ENCODE results near the gene KDSR. TPM values are rescaled to one million over a fixed set of nuclear protein-coding genes. Genes with fewer than 3 reads are reported as not detected.
A peak's percentile ranks its signal among the peaks of the same experiment; 100 is the strongest.

The KDSR gene
- total and polyA plus RNA-seq, 8 donors = 6.4 to 199 (median 11.6) TPM

GRCh38 chr18:63346031-63346430 is 21.0 kb downstream of the KDSR start:
- TF ChIP-seq POLR2A (IDR thresholded peaks at IDR 0.05) (no peak), POLR2AphosphoS5 (IDR thresholded peaks at IDR 0.05) (no peak), EP300 (IDR thresholded peaks at IDR 0.05) (no peak)
- TF ChIP-seq, protein P1, sequence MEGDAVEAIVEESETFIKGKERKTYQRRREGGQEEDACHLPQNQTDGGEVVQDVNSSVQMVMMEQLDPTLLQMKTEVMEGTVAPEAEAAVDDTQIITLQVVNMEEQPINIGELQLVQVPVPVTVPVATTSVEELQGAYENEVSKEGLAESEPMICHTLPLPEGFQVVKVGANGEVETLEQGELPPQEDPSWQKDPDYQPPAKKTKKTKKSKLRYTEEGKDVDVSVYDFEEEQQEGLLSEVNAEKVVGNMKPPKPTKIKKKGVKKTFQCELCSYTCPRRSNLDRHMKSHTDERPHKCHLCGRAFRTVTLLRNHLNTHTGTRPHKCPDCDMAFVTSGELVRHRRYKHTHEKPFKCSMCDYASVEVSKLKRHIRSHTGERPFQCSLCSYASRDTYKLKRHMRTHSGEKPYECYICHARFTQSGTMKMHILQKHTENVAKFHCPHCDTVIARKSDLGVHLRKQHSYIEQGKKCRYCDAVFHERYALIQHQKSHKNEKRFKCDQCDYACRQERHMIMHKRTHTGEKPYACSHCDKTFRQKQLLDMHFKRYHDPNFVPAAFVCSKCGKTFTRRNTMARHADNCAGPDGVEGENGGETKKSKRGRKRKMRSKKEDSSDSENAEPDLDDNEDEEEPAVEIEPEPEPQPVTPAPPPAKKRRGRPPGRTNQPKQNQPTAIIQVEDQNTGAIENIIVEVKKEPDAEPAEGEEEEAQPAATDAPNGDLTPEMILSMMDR (IDR thresholded peaks at IDR 0.05) = no peak
- Histone ChIP-seq H3K9me3 (no peaks in the 10 kb centered on the region), H3K27ac (no peak overlapping the region), H3K27me3 (no peaks in the 10 kb centered on the region), H3K36me3 (peaks cover 54 to 100% (median 98%) of the 10 kb centered on the region in 4 donors), H3K4me3 (no peak overlapping the region), H3K4me1 (peaks cover 0 to 22% (median 13%) of the 10 kb centered on the region in 4 donors)
- 65 to 81% (median 66%) methylated on average over 7 of the region's 7 CpGs for WGBS, 5 donors
- intact Hi-C loops (cut with DNase I; ENCODE audit: low total_unique reads) = no loop called here
- no peak for DNase-seq

- Histone ChIP-seq H3K27ac (no peak overlapping the region), H3K4me1 (peaks cover 0 to 22% (median 13%) of the 10 kb centered on the region in 4 donors), H3K4me3 (no peak overlapping the region), H3K27me3 (no peaks in the 10 kb centered on the region), H3K36me3 (peaks cover 52 to 100% (median 97%) of the 10 kb centered on the region in 4 donors), H3K9me3 (no peaks in the 10 kb centered on the region)
- TF ChIP-seq POLR2A (IDR thresholded peaks at IDR 0.05) = no peak
- TF ChIP-seq, protein P1 (IDR thresholded peaks at IDR 0.05) = no peak
- DNase-seq = no peak
- 44 to 70% (median 58%) methylated on average over 2 of the region's 2 CpGs for WGBS, 5 donors
- intact Hi-C loops (cut with DNase I; ENCODE audit: low total_unique reads) = no loop called here
Measured at GRCh38 chr18:63344918-63345317, 22.1 kb downstream of the KDSR start.

- WGBS, 5 donors = 68 to 84% (median 75%) methylated on average over 5 of the region's 5 CpGs
- Histone ChIP-seq H3K27me3 (no peaks in the 10 kb centered on the region), H3K9me3 (no peaks in the 10 kb centered on the region), H3K27ac (no peak overlapping the region), H3K36me3 (peaks cover 46 to 98% (median 92%) of the 10 kb centered on the region in 4 donors), H3K4me3 (no peak overlapping the region), H3K4me1 (peaks cover 0 to 22% (median 13%) of the 10 kb centered on the region in 4 donors)
- intact Hi-C loops (cut with DNase I; ENCODE audit: low total_unique reads) = no loop called here
- TF ChIP-seq EP300 (IDR thresholded peaks at IDR 0.05) (no peak), POLR2A (IDR thresholded peaks at IDR 0.05) (no peak), POLR2AphosphoS5 (IDR thresholded peaks at IDR 0.05) (no peak)
- TF ChIP-seq, protein P1 (IDR thresholded peaks at IDR 0.05) = no peak
- no peak for DNase-seq
Measured at GRCh38 chr18:63344263-63344662, 22.7 kb downstream of the KDSR start.

DNA sequence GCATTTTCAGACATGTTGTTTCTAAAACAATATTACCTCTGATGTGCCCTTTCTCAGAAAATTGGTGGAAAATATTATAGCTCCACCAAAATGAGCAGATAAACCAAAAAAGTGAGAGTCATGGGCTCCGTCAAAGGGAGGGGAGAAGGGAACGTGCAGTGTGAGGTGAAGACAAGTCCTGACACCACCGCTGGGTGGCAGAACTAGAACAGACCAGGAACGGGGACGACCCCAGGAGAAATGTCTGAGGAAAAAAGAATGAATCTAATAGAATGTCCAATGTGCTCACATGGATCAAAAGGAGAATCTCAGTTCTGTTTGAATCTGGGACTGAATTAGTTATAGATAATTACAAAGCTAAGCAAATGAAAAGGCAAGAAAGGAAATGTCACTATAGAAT is 24.8 kb downstream of the KDSR start:
- 34 to 60% (median 44%) methylated on average over 5 of the region's 5 CpGs for WGBS, 5 donors

More for the DNA sequence above, 24.8 kb downstream of the KDSR start:
- intact Hi-C loops (cut with DNase I; ENCODE audit: low total_unique reads) = no loop called here
- TF ChIP-seq, protein P1 (IDR thresholded peaks at IDR 0.05) = peak in 2 of 7 experiments; percentile 17 to 24
- TF ChIP-seq POLR2A (IDR thresholded peaks at IDR 0.05) (no peak), EP300 (IDR thresholded peaks at IDR 0.05) (no peak)
- Histone ChIP-seq H3K27ac (no peak overlapping the region), H3K27me3 (no peaks in the 10 kb centered on the region), H3K4me1 (peaks cover 0 to 22% (median 13%) of the 10 kb centered on the region in 4 donors), H3K36me3 (peaks cover 28 to 98% (median 92%) of the 10 kb centered on the region in 4 donors), H3K4me3 (no peak overlapping the region), H3K9me3 (no peaks in the 10 kb centered on the region)
- peak in 1 of 2 donors; percentile 71 for DNase-seq

Measured in stomach (tissue), 9 donors.